GM21360 (cell line): ENCODE results near the gene GBP3.
"Not testable (repeated sequence)": the region's sequence is repeated elsewhere in the genome, so short reads cannot be mapped to it uniquely, and the experiment has no call there.

ENCODE experiments used
- ATAC-seq: cut with Tn5 transposase; IDR thresholded peaks from one replicate; pipeline ENCODE4 v1.9.1; 2021; ENCODE audit warnings: mild to moderate bottlenecking, moderate library complexity; ENCODE audit not compliant: unreplicated experiment

GBP3 gene

DNA sequence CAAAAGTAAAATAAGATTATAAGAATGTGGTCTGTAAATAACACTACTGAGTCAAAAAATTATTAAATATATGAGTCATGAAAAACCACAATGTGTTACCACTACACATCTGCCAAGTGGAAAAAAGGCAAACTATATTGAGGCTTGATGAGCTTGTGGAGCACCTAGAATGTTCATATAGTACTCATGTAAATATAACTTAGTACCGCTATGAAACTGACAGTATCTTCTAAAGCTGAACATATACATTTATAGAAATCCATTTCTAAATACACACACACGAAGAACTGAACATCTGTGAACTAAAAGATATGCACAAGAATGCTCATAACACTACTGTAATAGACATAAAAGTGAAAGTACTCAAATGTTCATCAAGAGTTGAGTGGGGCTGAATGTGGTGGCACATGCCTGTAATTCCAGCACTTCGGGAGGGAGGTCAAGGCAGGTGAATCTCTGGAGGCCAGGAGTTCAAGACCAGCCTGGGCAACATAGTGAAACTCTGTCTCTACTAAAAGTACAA is 18.5 kb upstream of the GBP3 start:
- peak; percentile 95 for ATAC-seq

DNA sequence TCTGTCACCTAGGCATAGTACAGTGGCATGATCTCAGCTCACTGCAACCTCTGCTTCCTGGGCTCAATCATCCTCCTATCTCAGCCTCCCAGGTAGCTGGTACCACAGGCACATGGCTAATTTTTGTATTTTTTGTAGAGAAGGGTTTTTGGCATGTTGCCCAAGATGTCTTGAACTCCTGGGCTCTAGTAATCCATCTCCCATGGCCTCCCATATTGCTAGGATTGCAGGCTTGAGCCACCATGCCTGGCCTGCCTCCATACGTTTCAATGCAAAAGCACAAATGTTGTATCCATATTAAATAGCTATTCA is 17.6 kb upstream of the GBP3 start:
- ATAC-seq = no peak

DNA sequence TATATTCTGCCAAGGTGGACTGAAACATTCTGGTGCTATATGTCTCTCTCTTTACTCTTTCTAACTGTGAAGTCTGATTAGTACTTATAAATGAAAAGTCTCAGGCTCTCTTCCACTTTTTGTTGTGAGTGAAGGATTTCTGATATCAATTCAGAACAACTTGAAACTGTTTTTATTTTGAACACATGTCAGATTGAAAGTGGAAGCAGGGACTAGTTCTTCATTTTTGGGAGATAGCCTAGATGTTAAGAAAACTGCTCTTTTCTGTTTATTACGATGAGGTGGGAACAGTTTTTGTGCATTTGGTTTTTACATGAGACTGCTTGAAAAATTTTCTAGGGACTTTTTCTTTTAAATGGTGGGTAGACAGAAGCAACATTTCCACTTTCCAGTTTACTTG is 14.5 kb upstream of the GBP3 start:
- ATAC-seq = no peak

DNA sequence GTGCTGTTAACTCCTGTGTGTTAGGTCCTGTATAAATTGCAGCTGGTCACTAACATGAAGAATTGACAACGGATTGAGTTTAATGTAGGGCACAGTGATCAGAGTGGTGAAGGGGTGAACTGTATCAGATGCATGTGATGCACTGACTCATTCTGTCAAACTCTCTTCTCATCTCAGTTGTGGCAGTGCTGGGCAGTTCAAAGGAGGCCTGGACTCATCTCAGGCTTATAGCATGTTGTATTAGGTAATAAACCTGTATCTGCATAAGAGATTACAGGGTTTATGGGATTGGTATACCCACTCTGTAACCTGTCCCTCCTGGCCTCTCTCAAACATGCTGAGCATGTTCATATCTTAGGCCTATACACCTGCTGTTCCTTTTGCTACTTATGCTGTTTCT is 12.4 kb upstream of the GBP3 start:
- no peak for ATAC-seq

DNA sequence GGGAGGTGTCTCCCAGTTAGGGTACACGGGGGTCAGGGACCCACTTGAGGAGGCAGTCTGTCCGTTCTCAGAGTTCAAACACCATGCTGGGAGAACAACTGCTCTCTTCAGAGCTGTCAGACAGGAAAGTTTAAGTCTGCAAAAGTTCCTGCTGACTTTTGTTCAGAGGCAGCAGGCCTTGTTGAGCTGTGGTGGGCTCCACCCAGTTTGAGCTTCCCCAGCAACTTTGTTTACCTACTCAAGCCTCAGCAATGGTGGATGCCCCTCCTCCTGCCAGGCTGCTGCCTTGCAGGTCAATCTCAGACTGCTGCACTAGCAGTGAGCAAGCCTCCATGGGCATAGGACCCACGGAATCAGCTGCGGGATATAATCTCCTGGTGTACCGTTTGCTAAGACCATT is 11.3 kb upstream of the GBP3 start:
- not testable (repeated sequence) for ATAC-seq

DNA sequence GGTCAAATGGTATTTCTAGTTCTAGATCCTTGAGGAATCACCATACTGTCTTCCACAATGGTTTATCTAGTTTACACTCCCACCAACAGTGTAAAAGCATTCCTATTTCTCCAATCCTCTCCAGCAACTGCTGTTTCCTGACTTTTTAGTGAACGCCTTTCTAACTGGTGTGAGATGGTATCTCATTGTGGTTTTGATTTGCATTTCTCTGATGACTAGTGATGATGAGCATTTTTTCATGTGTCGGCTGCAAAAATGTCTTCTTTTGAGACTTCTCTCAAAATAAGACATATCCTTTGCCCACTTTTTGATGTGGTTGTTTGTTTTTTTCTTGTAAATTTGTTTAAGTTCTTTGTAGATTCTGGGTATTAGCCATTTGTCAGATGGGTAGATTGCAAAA is 6.4 kb upstream of the GBP3 start:
- ATAC-seq = not testable (repeated sequence)

DNA sequence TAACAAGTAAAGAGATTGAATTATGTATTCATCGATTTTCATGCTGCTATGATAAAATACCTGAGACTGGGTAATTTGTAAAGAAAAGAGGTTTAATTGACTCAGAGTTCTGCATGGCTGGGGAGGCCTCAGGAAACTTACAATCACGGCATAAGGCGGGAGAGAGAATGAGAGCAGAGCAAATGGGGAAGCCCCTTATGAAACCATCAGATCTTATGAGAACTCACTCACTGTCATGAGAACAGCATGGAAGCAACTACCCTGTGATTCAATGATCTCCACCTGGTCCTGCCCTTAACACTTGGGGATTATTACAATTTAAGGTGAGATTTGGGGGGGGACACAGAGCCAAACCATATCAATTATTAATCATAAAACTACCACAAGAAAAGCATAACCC is 3.3 kb upstream of the GBP3 start:
- ATAC-seq = no peak

DNA sequence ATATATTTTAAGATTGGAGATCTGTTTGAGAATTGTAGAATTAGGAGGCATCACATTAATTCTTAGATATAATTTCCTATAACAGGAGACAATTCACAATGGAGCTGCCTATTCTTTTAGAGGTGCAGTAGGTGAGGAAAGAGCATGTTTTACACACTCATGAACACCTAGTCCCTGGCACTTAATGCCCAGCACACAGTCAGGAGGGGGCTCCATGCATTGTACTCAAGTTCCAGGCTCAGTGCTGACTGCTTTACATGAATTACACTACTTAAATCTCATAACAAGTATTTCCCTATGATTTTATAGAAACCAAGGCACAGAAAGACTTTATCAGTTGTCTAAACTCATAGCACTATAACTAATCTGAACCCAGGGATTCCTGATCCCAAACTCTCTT is 360 bp upstream of the GBP3 start:
- no peak for ATAC-seq

DNA sequence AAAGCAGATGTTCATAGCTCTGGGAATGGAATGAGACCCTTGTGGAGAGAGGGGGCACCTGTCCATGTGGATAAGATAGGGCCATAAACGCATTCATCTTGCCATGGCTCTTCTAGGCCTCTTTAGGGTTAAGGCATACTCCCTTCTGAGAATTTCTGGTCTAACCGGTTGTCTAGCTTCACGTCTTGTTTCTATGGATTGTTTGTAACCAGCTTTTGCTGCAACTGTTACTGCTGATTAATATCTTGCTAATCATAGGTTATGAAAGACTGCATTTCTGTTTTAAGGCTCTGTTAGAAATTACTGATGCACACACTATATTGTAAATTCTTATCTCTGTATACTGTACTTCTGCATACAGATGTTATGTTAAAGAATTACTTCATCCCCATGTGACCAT is 4.3 kb downstream of the GBP3 start:
- ATAC-seq = not testable (repeated sequence)

DNA sequence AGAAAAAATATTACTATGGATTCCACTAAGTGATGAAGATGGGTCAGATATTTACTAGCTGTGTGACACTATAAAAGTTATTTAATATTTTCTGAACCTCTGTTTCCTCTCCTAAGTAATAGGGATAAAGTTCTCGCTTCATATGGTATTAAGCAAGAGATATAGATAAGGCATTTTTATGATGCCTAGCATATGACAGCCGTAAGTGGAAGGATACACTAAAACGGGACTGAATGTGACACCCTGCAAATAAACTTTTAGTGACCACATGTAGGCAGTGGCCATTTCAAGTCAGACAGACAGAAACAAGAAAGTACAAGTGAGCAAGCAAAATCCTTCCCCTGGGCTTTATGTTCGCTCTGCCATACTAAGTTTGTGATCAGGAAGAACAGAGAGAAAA is 14.2 kb downstream of the GBP3 start:
- no peak for ATAC-seq

DNA sequence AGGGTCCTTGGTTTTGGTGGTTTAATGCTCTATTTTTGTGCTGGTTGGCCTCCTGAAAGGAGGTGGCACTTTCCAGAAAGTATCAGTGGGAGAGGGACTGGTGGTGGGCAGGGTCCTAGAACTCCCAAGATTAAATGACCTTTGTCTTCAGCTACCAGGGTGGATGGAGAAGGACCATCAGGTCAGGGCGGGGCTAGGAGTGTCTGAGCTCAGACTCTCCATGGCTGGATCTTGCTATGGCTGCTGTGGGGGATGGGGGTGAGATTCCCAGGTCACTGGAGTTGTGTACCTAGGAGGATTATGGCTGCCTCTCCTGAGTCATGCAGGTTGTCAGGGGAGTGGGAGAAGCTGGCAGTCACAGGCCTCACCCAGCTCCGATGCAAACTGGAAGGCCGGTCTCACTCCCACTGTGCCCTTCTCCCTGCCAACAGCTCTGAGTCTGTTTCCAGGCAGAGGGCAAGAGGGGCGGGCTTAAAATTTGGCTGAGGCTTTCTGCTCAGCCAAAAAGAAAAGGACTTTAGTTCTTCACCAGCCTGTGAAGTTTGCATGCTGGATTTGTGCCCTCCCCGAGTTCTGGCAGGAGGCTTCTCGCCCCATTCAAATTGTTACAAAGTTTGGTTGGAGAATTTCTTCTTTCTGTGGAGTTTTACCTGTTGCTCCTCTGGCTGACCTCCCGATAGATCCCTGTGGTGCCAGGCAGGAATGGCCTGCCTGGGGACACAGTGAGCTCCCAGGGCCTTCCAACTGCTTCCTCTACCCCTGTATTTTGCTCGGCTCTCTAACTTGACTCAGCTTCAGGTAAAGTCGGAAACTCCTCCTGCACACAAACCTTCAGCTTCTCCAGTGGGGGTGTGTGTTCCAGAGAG is 17.1 kb downstream of the GBP3 start:
- ATAC-seq = no peak

DNA sequence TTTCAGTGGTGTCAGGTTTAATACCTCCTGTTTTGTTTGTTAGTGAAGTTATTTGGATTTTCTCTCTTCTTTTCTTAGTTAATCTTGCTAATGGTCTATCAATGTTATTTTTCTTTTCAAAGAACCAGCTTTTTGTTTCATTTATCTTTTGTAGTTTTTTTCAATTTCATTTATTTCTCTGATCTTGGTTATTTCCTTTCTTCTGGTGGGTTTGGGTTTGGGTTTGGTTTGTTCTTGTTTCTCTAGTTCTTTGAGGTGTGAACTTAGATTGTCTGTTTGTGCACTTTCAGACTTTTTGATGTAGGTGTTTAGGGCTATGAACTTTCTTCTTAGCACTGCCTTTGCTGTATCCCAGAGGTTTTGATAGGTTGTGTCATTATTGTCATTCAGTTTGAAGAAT is 20.5 kb downstream of the GBP3 start:
- not testable (repeated sequence) for ATAC-seq

DNA sequence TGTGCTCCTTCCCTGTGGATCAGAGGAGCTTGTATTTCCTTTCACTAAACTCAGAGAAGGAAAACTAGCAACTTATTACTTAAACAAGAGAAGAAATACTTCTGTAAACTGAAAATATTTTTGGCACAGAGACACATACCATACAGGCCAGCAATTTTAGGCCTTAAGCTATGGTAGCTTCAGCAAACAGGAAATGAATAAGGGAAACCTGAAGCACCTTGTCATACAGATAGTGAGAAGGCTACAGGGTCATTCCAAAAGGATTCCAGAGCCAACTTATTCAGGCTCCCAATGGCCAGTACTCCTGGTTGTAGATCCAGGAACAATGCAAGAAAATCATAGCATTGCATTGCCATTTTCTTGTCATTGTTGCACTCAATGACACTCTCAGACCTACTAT is 21.2 kb downstream of the GBP3 start:
- ATAC-seq = no peak

DNA sequence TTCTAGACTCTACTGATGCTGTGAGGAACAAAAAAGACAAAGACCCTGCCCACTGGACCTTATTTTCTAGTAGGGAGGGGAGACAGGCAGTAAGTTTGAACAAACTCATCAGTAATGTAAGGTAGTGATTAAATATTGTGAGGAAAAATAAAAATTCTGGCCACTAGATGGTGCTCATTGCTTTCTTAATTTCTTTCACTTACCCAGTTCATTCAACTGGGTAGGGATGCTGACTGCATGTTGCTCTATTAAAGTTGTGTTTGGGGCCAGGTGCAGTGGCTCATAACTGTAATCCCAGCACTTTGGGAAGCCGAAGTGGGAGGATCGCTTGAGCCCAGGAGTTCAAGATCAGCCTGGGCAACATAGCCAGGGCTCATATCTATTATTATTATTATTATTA is 23.9 kb downstream of the GBP3 start:
- ATAC-seq = peak; percentile 81

DNA sequence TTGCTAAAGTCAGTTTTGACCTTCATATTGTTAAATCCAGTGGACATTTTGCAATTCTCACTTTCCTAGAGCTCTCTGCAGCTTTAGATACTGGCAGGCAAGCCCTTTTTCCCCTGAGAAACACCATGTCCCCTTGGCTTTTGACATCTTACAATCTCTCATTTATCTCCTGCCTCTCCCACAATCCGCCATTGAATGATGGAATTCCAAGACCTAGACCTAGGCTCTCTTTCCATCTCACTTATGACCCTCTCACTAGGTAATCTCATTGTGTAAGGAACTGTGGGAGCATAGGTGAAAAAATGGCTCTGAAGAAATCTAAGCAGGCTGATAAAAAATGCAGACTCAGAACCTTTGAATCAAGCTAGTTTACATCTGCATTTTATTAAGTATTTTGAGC is 32.2 kb downstream of the GBP3 start:
- no peak for ATAC-seq

DNA sequence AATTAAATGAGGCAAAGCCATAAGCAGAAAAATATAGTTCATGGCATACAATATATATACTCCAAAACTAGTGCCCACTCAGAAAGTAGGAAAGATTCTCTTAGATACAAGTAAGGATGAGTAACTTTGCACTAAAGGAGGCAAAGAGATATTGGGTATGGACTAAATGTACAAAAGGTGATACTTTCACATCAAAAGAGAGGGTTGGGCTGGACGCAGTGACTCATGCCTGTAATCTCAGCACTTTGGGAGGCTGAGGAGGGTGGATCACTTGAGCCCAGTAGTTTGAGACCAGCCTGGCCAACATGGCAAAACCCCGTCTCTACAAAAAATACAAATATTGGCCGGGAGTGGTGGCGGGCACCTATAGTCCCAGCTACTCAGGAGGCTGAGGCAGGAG is 37.0 kb downstream of the GBP3 start:
- no peak for ATAC-seq

DNA sequence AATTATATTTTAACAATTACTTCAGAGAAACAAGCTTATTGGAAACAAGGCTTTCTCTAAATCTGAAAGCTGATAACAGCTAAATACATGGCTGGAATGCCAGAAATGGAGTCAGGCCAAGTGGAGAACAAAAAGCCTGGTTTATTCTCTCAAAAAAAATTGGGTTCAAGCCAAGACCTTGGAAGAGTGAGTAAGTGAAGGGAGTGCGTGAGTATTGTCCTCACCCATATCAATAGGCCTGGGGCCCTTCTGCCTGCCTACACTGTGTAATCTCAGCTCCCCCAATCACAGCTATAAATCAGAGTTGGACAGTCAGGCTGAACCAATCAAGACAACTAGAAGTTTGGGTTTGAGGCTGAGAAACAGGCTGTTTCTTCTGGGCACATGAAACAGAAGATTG is 37.6 kb downstream of the GBP3 start:
- ATAC-seq = no peak

DNA sequence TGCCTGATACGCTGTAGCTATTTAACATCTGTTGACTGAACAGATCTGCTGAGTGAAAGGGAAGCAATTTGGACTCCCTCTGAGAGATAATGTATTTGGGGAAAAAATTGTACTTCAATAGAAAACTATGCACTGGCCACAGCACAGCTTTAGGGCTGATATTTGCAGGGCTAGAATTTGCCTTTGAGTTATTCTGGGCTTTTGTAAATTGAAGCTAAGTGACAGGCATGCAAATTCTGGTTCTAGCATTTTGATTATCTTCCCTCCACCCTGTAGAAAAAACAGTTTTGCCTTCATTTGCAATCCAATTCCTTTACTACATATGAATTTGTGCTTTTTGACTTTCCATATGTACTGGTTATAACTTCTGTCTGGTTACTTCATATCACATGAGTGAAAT is 38.1 kb downstream of the GBP3 start:
- ATAC-seq = no peak

DNA sequence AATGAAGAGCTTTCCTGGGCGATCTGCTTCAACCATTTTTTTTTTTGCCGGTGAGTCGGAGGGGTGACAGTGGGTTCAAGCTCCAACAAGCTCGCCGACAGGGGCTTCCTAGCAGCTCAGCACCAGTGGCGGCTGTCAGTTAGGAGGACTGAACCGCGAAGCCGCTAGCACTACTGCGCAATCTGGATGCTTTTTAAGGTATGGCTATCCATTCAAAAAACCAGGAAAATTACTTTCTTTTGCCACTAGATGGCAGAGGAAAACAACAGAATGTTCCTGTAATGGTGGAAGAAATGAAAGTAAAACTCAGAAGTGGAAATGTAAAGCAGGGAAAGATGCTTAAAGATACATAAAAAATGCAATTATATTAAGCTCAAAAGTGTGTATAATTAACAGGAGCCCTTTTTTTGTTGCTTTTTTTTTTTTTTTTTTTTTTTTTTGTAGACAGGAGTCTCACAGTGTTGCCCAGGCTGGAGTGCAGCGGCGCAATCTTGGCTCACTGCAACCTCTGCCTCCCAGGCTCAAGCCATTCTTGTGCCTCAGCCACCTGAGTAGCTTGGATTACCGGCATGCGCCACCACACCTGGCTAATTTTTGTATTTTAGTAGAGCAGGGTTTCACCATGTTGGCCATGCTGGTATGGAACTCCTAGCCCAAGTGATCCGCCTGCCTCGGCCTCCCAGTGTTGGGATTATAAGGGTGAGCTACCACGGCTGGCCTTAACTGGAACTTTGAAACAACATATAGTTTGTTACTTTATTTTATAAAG is 38.7 kb downstream of the GBP3 start:
- ATAC-seq = no peak

DNA sequence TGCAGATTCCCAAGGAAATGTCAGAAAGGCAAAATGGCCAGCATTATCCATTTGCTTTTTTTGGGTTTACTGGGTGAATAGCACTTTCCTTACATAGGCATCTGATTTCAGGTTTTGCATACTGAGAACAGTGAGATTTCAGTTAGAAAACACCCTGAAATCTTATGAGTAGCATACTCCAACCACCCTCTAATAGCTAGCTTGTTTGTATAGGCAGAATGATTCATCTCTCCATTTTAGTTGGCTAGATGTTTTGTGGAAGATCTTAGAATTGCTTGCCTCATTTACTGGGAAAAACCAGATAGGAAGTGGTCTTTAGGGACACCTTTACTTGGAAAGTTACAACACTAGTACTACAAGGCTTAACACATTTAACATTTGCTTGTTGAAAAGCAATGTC is 40.6 kb downstream of the GBP3 start:
- no peak for ATAC-seq

DNA sequence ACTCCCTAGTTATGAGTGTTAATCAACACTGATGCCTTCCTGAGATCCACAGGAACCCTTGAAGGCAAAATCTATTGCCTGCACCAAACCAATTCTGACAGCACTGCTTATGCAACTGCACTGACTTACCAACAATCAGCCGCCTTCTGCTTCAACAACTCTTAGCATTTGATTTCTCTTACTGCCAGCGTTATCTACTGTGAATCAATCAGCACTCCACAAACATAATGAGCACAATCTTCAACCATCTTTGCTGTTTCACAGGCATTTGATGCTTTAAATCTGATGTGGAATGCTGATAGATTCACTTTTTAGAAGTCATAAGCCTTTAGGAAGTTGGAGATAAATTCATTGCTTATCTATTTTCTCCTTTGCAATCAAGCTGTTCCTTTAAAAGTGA is 41.2 kb downstream of the GBP3 start:
- not testable (repeated sequence) for ATAC-seq

DNA sequence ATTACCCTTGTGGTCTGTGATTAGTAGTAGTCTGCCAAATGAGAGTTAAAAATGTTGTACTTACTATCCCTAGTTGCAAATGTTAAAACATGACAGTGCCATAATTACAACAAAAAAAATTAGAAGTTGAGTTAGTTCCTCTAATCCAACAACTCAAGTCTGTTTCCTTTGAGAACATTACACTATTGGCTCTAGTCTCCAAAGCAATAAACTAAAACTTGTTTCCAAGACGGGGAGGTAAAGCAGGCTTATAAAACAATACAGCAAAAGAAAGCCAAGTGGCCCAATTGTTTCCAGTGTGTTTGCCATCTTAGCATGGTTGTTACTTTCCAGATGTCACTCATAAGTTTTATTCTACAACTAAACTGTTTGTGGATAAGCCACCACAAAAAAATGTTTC is 41.8 kb downstream of the GBP3 start:
- ATAC-seq = no peak
